ENCODE data around the gene CYP24A1.

GRCh38 chr20:54162378-54163009 lies 11.3 kb downstream of the CYP24A1 start:
- no peak for TF ChIP-seq CTCF (IDR thresholded peaks at IDR 0.05)
- no peak for TF ChIP-seq POLR2AphosphoS5 (IDR thresholded peaks at IDR 0.05; ENCODE audit: insufficient read depth in 1 of 2, low read depth in 1 of 2)
